Activated CD4-positive, alpha-beta T cell treated with anti-CD3 and anti-CD28 coated beads for 48 hours (primary cell): Measurements from ENCODE around the gene MAGI1.
"Not testable (repeated sequence)": the region's sequence is repeated elsewhere in the genome, so short reads cannot be mapped to it uniquely, and the experiment has no call there.

Experiments
- DNase-seq: peaks from one replicate; pipeline ENCODE4 v3.0.0-alpha.2; 2020

Gene MAGI1

GRCh38 chr3:65545429-65545828 lies 493.3 kb downstream of the MAGI1 start:
- no peak for DNase-seq

- DNase-seq: not testable (repeated sequence)
Measured at GRCh38 chr3:65543391-65543790, 495.3 kb downstream of the MAGI1 start.

- no peak for DNase-seq
Measured at GRCh38 chr3:65540666-65541065, 498.1 kb downstream of the MAGI1 start.

GRCh38 chr3:65539616-65540015 lies 499.1 kb downstream of the MAGI1 start:
- no peak for DNase-seq

GRCh38 chr3:65538101-65538500 lies 500.6 kb downstream of the MAGI1 start:
- DNase-seq: no peak

- DNase-seq: no peak
Measured at GRCh38 chr3:65537109-65537508, 501.6 kb downstream of the MAGI1 start.

- DNase-seq: no peak
Measured at GRCh38 chr3:65535260-65535659, 503.5 kb downstream of the MAGI1 start.

- no peak for DNase-seq
Measured at GRCh38 chr3:65534805-65535204, 503.9 kb downstream of the MAGI1 start.

- no peak for DNase-seq
Measured at GRCh38 chr3:65532749-65533148, 506.0 kb downstream of the MAGI1 start.

- DNase-seq: no peak
Measured at GRCh38 chr3:65532215-65532614, 506.5 kb downstream of the MAGI1 start.

- DNase-seq: no peak
Measured at GRCh38 chr3:65531499-65531898, 507.2 kb downstream of the MAGI1 start.

- DNase-seq: no peak
Measured at GRCh38 chr3:65526656-65527055, 512.1 kb downstream of the MAGI1 start.

- DNase-seq: no peak
Measured at GRCh38 chr3:65524584-65524983, 514.1 kb downstream of the MAGI1 start.

- DNase-seq: no peak
Measured at GRCh38 chr3:65523878-65524277, 514.8 kb downstream of the MAGI1 start.

- DNase-seq: no peak
Measured at GRCh38 chr3:65521032-65521431, 517.7 kb downstream of the MAGI1 start.

- no peak for DNase-seq
Measured at GRCh38 chr3:65516998-65517397, 521.7 kb downstream of the MAGI1 start.

- not testable (repeated sequence) for DNase-seq
Measured at GRCh38 chr3:65514317-65514716, 524.4 kb downstream of the MAGI1 start.

- DNase-seq: not testable (repeated sequence)
Measured at GRCh38 chr3:65509423-65509794, 529.3 kb downstream of the MAGI1 start.

GRCh38 chr3:65508750-65509422 lies 529.8 kb downstream of the MAGI1 start:
- DNase-seq: no peak

- no peak for DNase-seq
Measured at GRCh38 chr3:65507437-65507836, 531.3 kb downstream of the MAGI1 start.

- no peak for DNase-seq
Measured at GRCh38 chr3:65503776-65504175, 534.9 kb downstream of the MAGI1 start.

- DNase-seq: no peak
Measured at GRCh38 chr3:65502526-65502925, 536.2 kb downstream of the MAGI1 start.

- DNase-seq: no peak
Measured at GRCh38 chr3:65500398-65501306, 538.1 kb downstream of the MAGI1 start.

- DNase-seq: no peak
Measured at GRCh38 chr3:65497846-65498245, 540.9 kb downstream of the MAGI1 start.
